GM12875 (cell line): ENCODE data around the gene LAIR2.
"Not testable (repeated sequence)": the region's sequence is repeated elsewhere in the genome, so short reads cannot be mapped to it uniquely, and the experiment has no call there.

ENCODE experiments used
- H3K4me3 ChIP-seq: one replicate; pipeline ENCODE4 v1.5.1; 2011; ENCODE audit warnings: low read depth, low read length, control low read depth
- TF ChIP-seq, protein P1 (sequence below): IDR thresholded peaks from 2 replicates; pipeline ENCODE4 v1.5.1; 2011; ENCODE audit warnings: low read depth, mild to moderate bottlenecking, control low read depth, inconsistent platforms, low read length, moderate library complexity, borderline replicate concordance; ENCODE audit not compliant: insufficient read depth

LAIR2 gene

DNA sequence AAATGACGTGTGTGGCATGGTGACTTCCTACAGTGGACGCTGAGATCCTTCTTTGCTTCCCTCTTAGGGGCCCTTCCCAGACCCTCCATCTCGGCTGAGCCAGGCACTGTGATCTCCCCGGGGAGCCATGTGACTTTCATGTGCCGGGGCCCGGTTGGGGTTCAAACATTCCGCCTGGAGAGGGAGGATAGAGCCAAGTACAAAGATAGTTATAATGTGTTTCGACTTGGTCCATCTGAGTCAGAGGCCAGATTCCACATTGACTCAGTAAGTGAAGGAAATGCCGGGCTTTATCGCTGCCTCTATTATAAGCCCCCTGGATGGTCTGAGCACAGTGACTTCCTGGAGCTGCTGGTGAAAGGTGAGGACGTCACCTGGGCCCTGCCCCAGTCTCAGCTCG lies 5.2 kb downstream of the LAIR2 start:
- no peak overlapping the region for H3K4me3 ChIP-seq
- TF ChIP-seq, protein P1, sequence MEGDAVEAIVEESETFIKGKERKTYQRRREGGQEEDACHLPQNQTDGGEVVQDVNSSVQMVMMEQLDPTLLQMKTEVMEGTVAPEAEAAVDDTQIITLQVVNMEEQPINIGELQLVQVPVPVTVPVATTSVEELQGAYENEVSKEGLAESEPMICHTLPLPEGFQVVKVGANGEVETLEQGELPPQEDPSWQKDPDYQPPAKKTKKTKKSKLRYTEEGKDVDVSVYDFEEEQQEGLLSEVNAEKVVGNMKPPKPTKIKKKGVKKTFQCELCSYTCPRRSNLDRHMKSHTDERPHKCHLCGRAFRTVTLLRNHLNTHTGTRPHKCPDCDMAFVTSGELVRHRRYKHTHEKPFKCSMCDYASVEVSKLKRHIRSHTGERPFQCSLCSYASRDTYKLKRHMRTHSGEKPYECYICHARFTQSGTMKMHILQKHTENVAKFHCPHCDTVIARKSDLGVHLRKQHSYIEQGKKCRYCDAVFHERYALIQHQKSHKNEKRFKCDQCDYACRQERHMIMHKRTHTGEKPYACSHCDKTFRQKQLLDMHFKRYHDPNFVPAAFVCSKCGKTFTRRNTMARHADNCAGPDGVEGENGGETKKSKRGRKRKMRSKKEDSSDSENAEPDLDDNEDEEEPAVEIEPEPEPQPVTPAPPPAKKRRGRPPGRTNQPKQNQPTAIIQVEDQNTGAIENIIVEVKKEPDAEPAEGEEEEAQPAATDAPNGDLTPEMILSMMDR: no peak

DNA sequence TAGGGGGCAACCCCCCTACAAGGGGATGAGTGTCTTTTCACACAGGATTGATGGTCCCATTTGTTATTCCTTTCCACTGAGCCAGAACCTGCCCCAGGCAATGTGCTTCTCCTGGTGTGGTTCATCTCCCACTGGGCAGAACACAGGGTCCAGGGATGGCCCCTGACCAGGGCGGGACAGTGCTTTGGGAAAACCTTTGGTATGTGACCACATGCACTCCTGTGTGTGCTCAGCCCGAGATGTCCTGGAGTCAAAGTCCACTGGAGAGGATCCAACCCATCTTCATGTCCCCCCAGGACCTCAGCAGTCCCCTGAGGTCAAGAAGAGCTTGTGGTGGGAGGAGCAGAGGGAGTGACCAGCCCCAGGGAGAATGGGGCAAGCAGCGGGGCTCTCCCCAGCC lies 5.9 kb downstream of the LAIR2 start:
- H3K4me3 ChIP-seq: not testable (repeated sequence)

GRCh38 chr19:54509200-54509940 lies 6.7 kb downstream of the LAIR2 start:
- not testable (repeated sequence) for H3K4me3 ChIP-seq

- TF ChIP-seq, protein P1: no peak
- no peak overlapping the region for H3K4me3 ChIP-seq
Observed at GRCh38 chr19:54515156-54515555, 12.5 kb downstream of the LAIR2 start.

- TF ChIP-seq, protein P1: no peak
- H3K4me3 ChIP-seq: no peak overlapping the region
Observed at GRCh38 chr19:54517483-54517882, 14.9 kb downstream of the LAIR2 start.

- TF ChIP-seq, protein P1: no peak
- H3K4me3 ChIP-seq: no peak overlapping the region
Observed at GRCh38 chr19:54518844-54519243, 16.2 kb downstream of the LAIR2 start.

GRCh38 chr19:54521022-54521859 lies 18.6 kb downstream of the LAIR2 start:
- H3K4me3 ChIP-seq: peak overlapping the region; percentile 12
- TF ChIP-seq, protein P1: no peak
